IMR-90 (cell line): ENCODE results near the gene CCDC50. TPM values are rescaled to one million over a fixed set of nuclear protein-coding genes. Genes with fewer than 3 reads are reported as not detected.

Source experiments
- ATAC-seq: fragments of 200-7000 bp; cut with Tn5 transposase; 2 replicates; pipeline ENCODE4 v1.9.1; 2020; ENCODE audit warnings: low read depth, mild to moderate bottlenecking, moderate library complexity
- BruUV-seq: library from RNA; stranded (reverse); fragments of 400-500 nt; replicated peaks from 2 replicates; lab custom pipeline; 2021; lab: Mats Ljungman, UMichigan
- CTCF ChIA-PET: fragments of 300-600 bp; formaldehyde crosslinking; extraction: SDS; loops from one replicate; lab custom pipeline; 2021; ENCODE audit warnings: antibody characterized with exemption; lab: Yijun Ruan, JAX
- POLR2A ChIA-PET: fragments of 300-600 bp; sonication (Branson Sonifier 250); formaldehyde crosslinking; loops from one replicate; lab custom pipeline; 2022; ENCODE audit warnings: antibody characterized with exemption; ENCODE audit not compliant: unreplicated experiment; lab: Charles Lee
- DNase-seq: peaks from one replicate; pipeline ENCODE4 v3.0.0; 2013
- H2AFZ ChIP-seq: replicated peaks from 2 replicates; pipeline ENCODE3; 2013; ENCODE audit warnings: low read length, mild to moderate bottlenecking; ENCODE audit not compliant: poor library complexity
- H2AK5ac ChIP-seq: 2 replicates; pipeline ENCODE4 v1.6.1; 2013; ENCODE audit warnings: low read depth, low read length, inconsistent platforms
- H2AK9ac ChIP-seq: replicated peaks from 2 replicates; pipeline ENCODE3; 2013; ENCODE audit warnings: mild to moderate bottlenecking, low read depth, low read length, moderate library complexity; ENCODE audit not compliant: poor library complexity
- H2BK120ac ChIP-seq: 2 replicates; pipeline ENCODE4 v1.6.1; 2013; ENCODE audit warnings: low read depth, low read length, inconsistent platforms
- H2BK15ac ChIP-seq: 3 replicates; pipeline ENCODE4 v1.6.1; 2013; ENCODE audit warnings: low read depth, low read length, inconsistent platforms
- H2BK20ac ChIP-seq: 2 replicates; pipeline ENCODE4 v1.6.1; 2013; ENCODE audit warnings: low read depth, mild to moderate bottlenecking, inconsistent platforms, low read length, moderate library complexity
- H2BK5ac ChIP-seq: 2 replicates; pipeline ENCODE4 v1.6.1; 2013; ENCODE audit warnings: mild to moderate bottlenecking, low read depth, low read length, inconsistent platforms; ENCODE audit not compliant: poor library complexity, severe bottlenecking
- H3K14ac ChIP-seq: replicated peaks from 2 replicates; pipeline ENCODE4 v1.6.1; 2013; ENCODE audit warnings: low read depth, low read length, inconsistent platforms
- H3K18ac ChIP-seq: 2 replicates; pipeline ENCODE4 v1.6.1; 2013; ENCODE audit warnings: low read depth, low read length, control low read depth
- H3K23ac ChIP-seq: 2 replicates; pipeline ENCODE4 v1.6.1; 2013; ENCODE audit warnings: low read depth, low read length, inconsistent platforms
- H3K27ac ChIP-seq: 2 replicates; pipeline ENCODE4 v1.5.1; 2013; ENCODE audit warnings: mild to moderate bottlenecking, control low read depth, low read length; ENCODE audit not compliant: insufficient read depth
- H3K27me3 ChIP-seq: 2 replicates; pipeline ENCODE4 v1.6.1; 2013; ENCODE audit warnings: low read length; ENCODE audit not compliant: control insufficient read depth, insufficient read depth
- H3K36me3 ChIP-seq: 2 replicates; pipeline ENCODE4 v1.6.1; 2013; ENCODE audit warnings: low read length, mixed read lengths; ENCODE audit not compliant: control insufficient read depth, insufficient read depth
- H3K4ac ChIP-seq: 2 replicates; pipeline ENCODE4 v1.6.1; 2013; ENCODE audit warnings: low read depth, low read length, inconsistent platforms
- H3K4me1 ChIP-seq: 2 replicates; pipeline ENCODE4 v1.6.1; 2013; ENCODE audit warnings: low read length, mixed read lengths; ENCODE audit not compliant: control insufficient read depth, insufficient read depth
- H3K4me2 ChIP-seq: 2 replicates; pipeline ENCODE4 v1.6.1; 2013; ENCODE audit warnings: low read depth, mild to moderate bottlenecking, control low read depth, low read length, moderate library complexity
- H3K4me3 ChIP-seq: 2 replicates; pipeline ENCODE4 v1.5.1; 2013; ENCODE audit warnings: low read depth, mild to moderate bottlenecking, control low read depth, low read length, moderate library complexity; ENCODE audit not compliant: insufficient read depth
- H3K56ac ChIP-seq: 2 replicates; pipeline ENCODE4 v1.6.1; 2013; ENCODE audit warnings: low read length, inconsistent platforms; ENCODE audit not compliant: insufficient read depth; ENCODE audit errors: extremely low read depth
- H3K79me1 ChIP-seq, 2 experiments: 2 replicates each; pipeline ENCODE4 v1.6.1; 2013; ENCODE audit warnings: low read length in 2 of 2, inconsistent platforms in 1 of 2, low read depth in 1 of 2
- H3K9ac ChIP-seq: 2 replicates; pipeline ENCODE4 v1.6.1; 2013; ENCODE audit warnings: low read depth, low read length, control low read depth
- H3K9me1 ChIP-seq: 2 replicates; pipeline ENCODE4 v1.6.1; 2013; ENCODE audit warnings: low read length, inconsistent platforms; ENCODE audit not compliant: insufficient read depth
- H3K9me3 ChIP-seq: 2 replicates; pipeline ENCODE4 v1.6.1; 2013; ENCODE audit warnings: low read length; ENCODE audit not compliant: control insufficient read depth, insufficient read depth
- H4K20me1 ChIP-seq: 2 replicates; pipeline ENCODE4 v1.6.1; 2013; ENCODE audit warnings: low read length, inconsistent platforms; ENCODE audit not compliant: insufficient read depth
- H4K5ac ChIP-seq: 2 replicates; pipeline ENCODE4 v1.6.1; 2013; ENCODE audit warnings: mild to moderate bottlenecking, low read depth, low read length, control low read depth
- H4K8ac ChIP-seq, 2 experiments: 2 replicates each; pipeline ENCODE4 v1.6.1; 2013; ENCODE audit warnings: low read depth in 2 of 2, low read length in 2 of 2, control low read depth in 1 of 2, inconsistent platforms in 1 of 2
- H4K91ac ChIP-seq: 2 replicates; pipeline ENCODE4 v1.6.1; 2013; ENCODE audit warnings: low read depth, low read length, inconsistent platforms; ENCODE audit not compliant: insufficient read depth
- BHLHE40 ChIP-seq: fragments of 150-350 bp; IDR thresholded peaks from 2 replicates; pipeline ENCODE4 v1.6.1; 2016; ENCODE audit warnings: mild to moderate bottlenecking, low read depth, low read length
- CEBPB ChIP-seq: IDR thresholded peaks from 2 replicates; pipeline ENCODE4 v1.6.1; 2012; ENCODE audit warnings: low read depth, low read length, improper control_type of control experiment
- CHD1 ChIP-seq: IDR thresholded peaks from 2 replicates; pipeline ENCODE4 v1.6.1; 2012; ENCODE audit warnings: low read depth, low read length, improper control_type of control experiment
- FOS ChIP-seq: fragments of 150-350 bp; IDR thresholded peaks from 2 replicates; pipeline ENCODE4 v1.6.1; 2016; ENCODE audit warnings: low read depth, low read length
- MAFK ChIP-seq: IDR thresholded peaks from 2 replicates; pipeline ENCODE4 v1.6.1; 2012; ENCODE audit warnings: low read depth, low read length, improper control_type of control experiment
- MAZ ChIP-seq: IDR thresholded peaks from 2 replicates; pipeline ENCODE4 v1.6.1; 2012; ENCODE audit warnings: low read depth, mild to moderate bottlenecking, low read length, improper control_type of control experiment, moderate library complexity, borderline replicate concordance
- MXI1 ChIP-seq: IDR thresholded peaks from 2 replicates; pipeline ENCODE4 v1.6.1; 2012; ENCODE audit warnings: low read depth, mild to moderate bottlenecking, low read length, moderate library complexity, borderline replicate concordance
- NFE2L2 ChIP-seq: fragments of 150-350 bp; IDR thresholded peaks from 2 replicates; pipeline ENCODE4 v1.6.1; 2016; ENCODE audit warnings: low read depth, mild to moderate bottlenecking, low read length
- POLR2A ChIP-seq: IDR thresholded peaks from 2 replicates; pipeline ENCODE4 v1.6.1; 2012; ENCODE audit warnings: mild to moderate bottlenecking, low read depth, low read length
- RAD21 ChIP-seq: IDR thresholded peaks from 2 replicates; pipeline ENCODE4 v1.6.1; 2012; ENCODE audit warnings: low read length, improper control_type of control experiment
- RCOR1 ChIP-seq: IDR thresholded peaks from 2 replicates; pipeline ENCODE4 v1.6.1; 2012; ENCODE audit warnings: mild to moderate bottlenecking, low read length, improper control_type of control experiment; ENCODE audit not compliant: insufficient replicate concordance
- RFX5 ChIP-seq: IDR thresholded peaks from 2 replicates; pipeline ENCODE4 v1.8.0; 2012; ENCODE audit warnings: low read depth, mild to moderate bottlenecking, low read length, moderate library complexity
- SMC3 ChIP-seq: fragments of 150-350 bp; IDR thresholded peaks from 2 replicates; pipeline ENCODE4 v1.6.1; 2016; ENCODE audit warnings: low read depth, mild to moderate bottlenecking, antibody characterized with exemption, low read length, moderate library complexity
- WGBS, 2 experiments: methylation state at CpG; one replicate each; pipeline versions ENCODE4 v1.1.5 to v1.1.7; 2013; ENCODE audit warnings: missing lambda C conversion rate in 2 of 2; ENCODE audit not compliant: insufficient read length in 1 of 2; ENCODE audit errors: extremely low coverage in 2 of 2; 5-methylcytosine and 5-hydroxymethylcytosine counted together
- dilution Hi-C: fragments of 300-500 bp; cut with HindIII; formaldehyde crosslinking; loops from one replicate; pipeline ENCODE4 v1.14.3; 2018; ENCODE audit warnings: low sequenced_read_pairs; ENCODE audit not compliant: unreplicated experiment
- in situ Hi-C: fragments of 300-500 bp; cut with MboI; formaldehyde crosslinking; loops from 3 replicates; pipeline ENCODE4 v1.14.3; 2019; ENCODE audit warnings: low sequenced_read_pairs, inconsistent platforms, mixed read lengths
- intact Hi-C: fragments of 100-400 bp; cut with micrococcal nuclease; formaldehyde crosslinking; loops from 2 replicates; pipeline ENCODE4 v1.10.0; 2022
- polyA plus RNA-seq, 3 experiments: library from polyadenylated mRNA; depleted of rRNA; stranded (reverse); fragments of >200 nt; gene quantifications; 2 replicates each; pipeline ENCODE4 v1.2.3, GENCODE V29; 2012; ENCODE audit warnings: low replicate concordance in 1 of 3
- total RNA-seq: library from RNA; depleted of rRNA; stranded (reverse); fragments of >200 nt; gene quantifications from 2 replicates; pipeline ENCODE4 v1.2.3, GENCODE V29; 2012
- TF ChIP-seq, protein P1 (sequence below): fragments of 150-350 bp; IDR thresholded peaks from 2 replicates; pipeline ENCODE4 v1.6.1; 2016; ENCODE audit warnings: low read depth, mild to moderate bottlenecking, low read length, moderate library complexity, borderline replicate concordance
- TF ChIP-seq, protein P2 (sequence below): conservative IDR thresholded peaks from 2 replicates; pipeline ENCODE4 v1.5.1; 2012; ENCODE audit warnings: mild to moderate bottlenecking, low read depth, low read length, improper control_type of control experiment

CCDC50 gene
- total and polyA plus RNA-seq, 2 of the 4 experiments (the other 2 are of a cell fraction): 59.0 to 63.1 TPM

DNA sequence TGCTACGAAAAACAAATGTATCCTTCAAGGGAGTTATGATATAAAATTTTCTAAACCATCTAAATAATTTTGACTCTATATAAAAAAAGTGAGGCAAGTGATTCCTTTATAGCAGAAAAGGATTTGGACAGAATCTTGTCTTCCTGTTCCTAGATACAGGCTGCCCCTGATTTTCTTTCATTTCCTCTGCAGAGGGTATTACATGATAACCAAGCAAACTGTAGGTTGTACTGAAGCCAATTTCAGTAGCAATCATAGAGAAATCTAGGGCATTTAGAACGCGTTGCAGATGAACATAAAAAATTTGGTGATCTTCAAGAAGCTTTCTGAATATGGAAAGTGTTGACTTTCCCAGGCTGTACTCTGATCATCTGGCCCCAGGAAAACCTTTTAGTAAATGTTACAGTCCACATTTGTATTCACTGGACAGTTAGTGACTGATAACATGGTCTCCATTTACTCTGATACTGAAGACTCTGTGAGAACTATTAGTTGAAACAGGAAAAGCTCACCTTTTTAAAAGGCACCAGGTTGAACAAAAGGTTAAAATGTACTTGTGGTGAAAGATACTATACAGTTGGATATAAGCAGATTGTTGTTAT, 10.2 kb downstream of the CCDC50 start:
- H4K5ac ChIP-seq: no peak overlapping the region
- DNase-seq (no peak), ATAC-seq (no peak)
- WGBS, 2 experiments: no CpG with 5 or more reads among the region's 3 CpGs
- H3K14ac ChIP-seq: peak overlapping the region; percentile 32
- no peak overlapping the region for H2AK5ac ChIP-seq
- H3K36me3 ChIP-seq: no peaks in the 10 kb centered on the region; the same call in 1 of the 2 replicates
- no peak overlapping the region for H3K4me3 ChIP-seq
- peaks cover 0 to 30% of the 10 kb centered on the region in 2 experiments; a peak in 2 of 4 replicates for H3K79me1 ChIP-seq
- H3K4ac ChIP-seq: peak overlapping the region; percentile 6; the same call in 1 of the 2 replicates
- H4K8ac ChIP-seq: peak overlapping the region; percentile 27 to 32; a peak in 3 of 4 replicates
- ChIA-PET CTCF (no interaction called here), POLR2A (interaction anchor here (0.9 kb wide), 1 partner anchor 15 kb away, joined by 3 read pairs; no protein-coding TSS in a partner anchor)
- no peaks in the 10 kb centered on the region for H3K9me3 ChIP-seq
- H3K27me3 ChIP-seq: no peaks in the 10 kb centered on the region
- no peak overlapping the region for H3K27ac ChIP-seq
- peak overlapping the region; percentile 18; the same call in 1 of the 2 replicates for H2BK120ac ChIP-seq
- no peak overlapping the region for H3K18ac ChIP-seq
- dilution Hi-C loops: no loop called here
- no peak overlapping the region for H3K56ac ChIP-seq
- H4K20me1 ChIP-seq: peaks cover 18% of the 10 kb centered on the region; the same call in 1 of the 2 replicates
- BruUV-seq: no TSS peak
- no peak overlapping the region for H2BK15ac ChIP-seq
- in situ Hi-C loops: loop anchor here (25.0 kb wide), 1 partner anchor 1548 kb away; no protein-coding TSS in a partner anchor
- peaks cover 5% of the 10 kb centered on the region; the same call in 1 of the 2 replicates for H3K9me1 ChIP-seq
- no peak overlapping the region for H2BK20ac ChIP-seq
- H3K4me1 ChIP-seq: peaks cover 12% of the 10 kb centered on the region
- intact Hi-C loops: no loop called here
- peak overlapping the region; percentile 58 for H2BK5ac ChIP-seq
- no peak overlapping the region for H2AK9ac ChIP-seq
- H4K91ac ChIP-seq: no peak overlapping the region
- H3K23ac ChIP-seq: peak overlapping the region; percentile 75; the same call in 1 of the 2 replicates
- H3K9ac ChIP-seq: no peak overlapping the region
- H3K4me2 ChIP-seq: no peak overlapping the region; the same call in 1 of the 2 replicates
- no peak overlapping the region for H2AFZ ChIP-seq
- TF ChIP-seq RCOR1 (no peak), RFX5 (no peak), POLR2A (no peak), FOS (no peak), CEBPB (no peak), BHLHE40 (no peak), MAZ (no peak), SMC3 (no peak), CHD1 (no peak), NFE2L2 (no peak), MAFK (no peak), MXI1 (no peak), RAD21 (no peak)
- TF ChIP-seq, protein P1, sequence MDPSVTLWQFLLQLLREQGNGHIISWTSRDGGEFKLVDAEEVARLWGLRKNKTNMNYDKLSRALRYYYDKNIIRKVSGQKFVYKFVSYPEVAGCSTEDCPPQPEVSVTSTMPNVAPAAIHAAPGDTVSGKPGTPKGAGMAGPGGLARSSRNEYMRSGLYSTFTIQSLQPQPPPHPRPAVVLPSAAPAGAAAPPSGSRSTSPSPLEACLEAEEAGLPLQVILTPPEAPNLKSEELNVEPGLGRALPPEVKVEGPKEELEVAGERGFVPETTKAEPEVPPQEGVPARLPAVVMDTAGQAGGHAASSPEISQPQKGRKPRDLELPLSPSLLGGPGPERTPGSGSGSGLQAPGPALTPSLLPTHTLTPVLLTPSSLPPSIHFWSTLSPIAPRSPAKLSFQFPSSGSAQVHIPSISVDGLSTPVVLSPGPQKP: no peak
- TF ChIP-seq, protein P2, sequence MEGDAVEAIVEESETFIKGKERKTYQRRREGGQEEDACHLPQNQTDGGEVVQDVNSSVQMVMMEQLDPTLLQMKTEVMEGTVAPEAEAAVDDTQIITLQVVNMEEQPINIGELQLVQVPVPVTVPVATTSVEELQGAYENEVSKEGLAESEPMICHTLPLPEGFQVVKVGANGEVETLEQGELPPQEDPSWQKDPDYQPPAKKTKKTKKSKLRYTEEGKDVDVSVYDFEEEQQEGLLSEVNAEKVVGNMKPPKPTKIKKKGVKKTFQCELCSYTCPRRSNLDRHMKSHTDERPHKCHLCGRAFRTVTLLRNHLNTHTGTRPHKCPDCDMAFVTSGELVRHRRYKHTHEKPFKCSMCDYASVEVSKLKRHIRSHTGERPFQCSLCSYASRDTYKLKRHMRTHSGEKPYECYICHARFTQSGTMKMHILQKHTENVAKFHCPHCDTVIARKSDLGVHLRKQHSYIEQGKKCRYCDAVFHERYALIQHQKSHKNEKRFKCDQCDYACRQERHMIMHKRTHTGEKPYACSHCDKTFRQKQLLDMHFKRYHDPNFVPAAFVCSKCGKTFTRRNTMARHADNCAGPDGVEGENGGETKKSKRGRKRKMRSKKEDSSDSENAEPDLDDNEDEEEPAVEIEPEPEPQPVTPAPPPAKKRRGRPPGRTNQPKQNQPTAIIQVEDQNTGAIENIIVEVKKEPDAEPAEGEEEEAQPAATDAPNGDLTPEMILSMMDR: no peak
